Measurements from ENCODE around the gene SLFN12L. TPM values are rescaled to one million over a fixed set of nuclear protein-coding genes. Genes with fewer than 3 reads are reported as not detected.

The SLFN12L gene
- polyA plus RNA-seq, 1 of the 3 experiments (the other 2 are of a cell fraction): not detected

GRCh38 chr17:35468475-35468874, 69.0 kb downstream of the SLFN12L start:
- no peak for TF ChIP-seq USF2 (IDR thresholded peaks at IDR 0.05; ENCODE audit: borderline replicate concordance, low read depth, low read length)
- no peak for TF ChIP-seq FOXM1 (IDR thresholded peaks at IDR 0.05; ENCODE audit: low read depth)
- H3K36me3 ChIP-seq (replicated peaks in 1 of 2; ENCODE audit: control insufficient read depth in 1 of 2, insufficient read depth in 2 of 2, low read length in 1 of 2): no peaks in the 10 kb centered on the region
- no peaks in the 10 kb centered on the region for H4K20me1 ChIP-seq (ENCODE audit: insufficient read depth)
- no peak overlapping the region for H3K4me3 ChIP-seq (ENCODE audit: low read depth in 2 of 2, low read length in 1 of 2)
- WGBS (ENCODE audit: low lambda C conversion rate): 2% methylated on average over 4 of the region's 4 CpGs
- no peaks in the 10 kb centered on the region for H3K79me2 ChIP-seq (ENCODE audit: insufficient read depth)
- no peak overlapping the region for H3K9ac ChIP-seq
- H3K9me2 ChIP-seq: no peaks in the 10 kb centered on the region
- H3K4me1 ChIP-seq (ENCODE audit: control insufficient read depth in 1 of 2, insufficient read depth in 2 of 2, low read depth in 1 of 2, low read length in 1 of 2): no peaks in the 10 kb centered on the region
- ChIA-PET CTCF (no interaction called here), POLR2A (no interaction called here)
- H3F3A ChIP-seq (replicated peaks; ENCODE audit: insufficient read depth): no peaks in the 10 kb centered on the region
- H3K27ac ChIP-seq (ENCODE audit: low read depth in 2 of 2, low read length in 1 of 2): no peak overlapping the region
- H3K9me3 ChIP-seq: no peaks in the 10 kb centered on the region
- no peak overlapping the region for H3K4me2 ChIP-seq
- H3K27me3 ChIP-seq (ENCODE audit: insufficient read depth): peaks cover 11% of the 10 kb centered on the region; the same call in 1 of the 2 replicates
- DNase-seq: no peak
- no peak overlapping the region for H2AFZ ChIP-seq (ENCODE audit: low read depth)

GRCh38 chr17:35467824-35468223, 69.7 kb downstream of the SLFN12L start:
- H2AFZ ChIP-seq (ENCODE audit: low read depth): no peak overlapping the region
- H3K27me3 ChIP-seq (ENCODE audit: insufficient read depth): peaks cover 17% of the 10 kb centered on the region; the same call in 1 of the 2 replicates
- CTCF ChIA-PET: no interaction called here
- no peak overlapping the region for H3K9ac ChIP-seq
- H3K4me2 ChIP-seq: no peak overlapping the region
- POLR2A ChIA-PET: no interaction called here
- no peaks in the 10 kb centered on the region for H3K4me1 ChIP-seq (ENCODE audit: control insufficient read depth in 1 of 2, insufficient read depth in 2 of 2, low read depth in 1 of 2, low read length in 1 of 2)
- 5% methylated on average over 4 of the region's 4 CpGs for WGBS (ENCODE audit: low lambda C conversion rate)
- no peak for TF ChIP-seq RAD21 (IDR thresholded peaks at IDR 0.05; ENCODE audit: low read length)
- TF ChIP-seq FOXJ3 (CRISPR knock-in tag; IDR thresholded peaks at IDR 0.05): no peak
- TF ChIP-seq SIN3A (IDR thresholded peaks at IDR 0.05; ENCODE audit: borderline replicate concordance, low read depth, low read length): no peak
- no peak for TF ChIP-seq MAX (IDR thresholded peaks at IDR 0.05; ENCODE audit: low read depth)
- TF ChIP-seq EZH2phosphoT487 (IDR thresholded peaks at IDR 0.05; ENCODE audit: borderline replicate concordance, low read depth): no peak
- TF ChIP-seq PBX3 (IDR thresholded peaks at IDR 0.05): no peak
- TF ChIP-seq CTCF (IDR thresholded peaks at IDR 0.05): no peak
- TF ChIP-seq JUND (IDR thresholded peaks at IDR 0.05): no peak
- no peak for TF ChIP-seq YY1 (IDR thresholded peaks at IDR 0.05; ENCODE audit: low read depth)
- no peak for TF ChIP-seq ZBTB33 (IDR thresholded peaks at IDR 0.05; ENCODE audit: borderline replicate concordance, low read depth)
- TF ChIP-seq RFX5 (IDR thresholded peaks at IDR 0.05; ENCODE audit: low read length): no peak
- TF ChIP-seq MXI1 (IDR thresholded peaks at IDR 0.05; ENCODE audit: low read depth, low read length): no peak
- H3K79me2 ChIP-seq (ENCODE audit: insufficient read depth): no peaks in the 10 kb centered on the region
- no peaks in the 10 kb centered on the region for H3K9me2 ChIP-seq
- H3K9me3 ChIP-seq: no peaks in the 10 kb centered on the region
- H3F3A ChIP-seq (replicated peaks; ENCODE audit: insufficient read depth): no peaks in the 10 kb centered on the region
- H3K36me3 ChIP-seq (replicated peaks in 1 of 2; ENCODE audit: control insufficient read depth in 1 of 2, insufficient read depth in 2 of 2, low read length in 1 of 2): no peaks in the 10 kb centered on the region
- no peak overlapping the region for H3K4me3 ChIP-seq (ENCODE audit: low read depth in 2 of 2, low read length in 1 of 2)
- no peaks in the 10 kb centered on the region for H4K20me1 ChIP-seq (ENCODE audit: insufficient read depth)
- no peak for DNase-seq
- no peak overlapping the region for H3K27ac ChIP-seq (ENCODE audit: low read depth in 2 of 2, low read length in 1 of 2)
